NCI-H2196 (cell line): ENCODE data around the gene NBAS.

Experiments
- DNase-seq: peaks from one replicate; lab custom pipeline; 2025; ENCODE audit not compliant: unreplicated experiment; lab: John Stamatoyannopoulos, UW

Gene NBAS

GRCh38 chr2:15591692-15592463, 30.7 kb upstream of the NBAS start, which contains the start of gene DDX1:
TSS of gene DDX1 (plus strand) at chr2:15591868. CDS start at chr2:15591934, 66 bp downstream.
- DNase-seq: peak; percentile 89

DNA sequence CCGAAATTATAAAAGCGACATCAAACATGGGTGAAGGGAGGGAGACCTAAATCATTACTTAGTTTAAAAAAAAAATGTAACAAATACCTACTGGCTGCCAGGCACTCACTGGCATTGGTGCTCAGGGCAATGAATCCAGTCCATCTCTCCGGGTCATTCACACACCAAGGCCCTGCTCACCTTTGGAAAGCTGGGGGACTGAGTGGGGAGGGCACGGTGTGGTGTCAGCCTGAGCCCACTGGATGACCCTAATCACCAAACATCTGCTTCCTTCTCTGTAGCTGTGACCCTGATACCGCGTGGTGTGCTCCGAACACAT, 30.2 kb upstream of the NBAS start:
- no peak for DNase-seq

GRCh38 chr2:15588329-15588919, 27.3 kb upstream of the NBAS start:
- DNase-seq: peak; percentile 65

DNA sequence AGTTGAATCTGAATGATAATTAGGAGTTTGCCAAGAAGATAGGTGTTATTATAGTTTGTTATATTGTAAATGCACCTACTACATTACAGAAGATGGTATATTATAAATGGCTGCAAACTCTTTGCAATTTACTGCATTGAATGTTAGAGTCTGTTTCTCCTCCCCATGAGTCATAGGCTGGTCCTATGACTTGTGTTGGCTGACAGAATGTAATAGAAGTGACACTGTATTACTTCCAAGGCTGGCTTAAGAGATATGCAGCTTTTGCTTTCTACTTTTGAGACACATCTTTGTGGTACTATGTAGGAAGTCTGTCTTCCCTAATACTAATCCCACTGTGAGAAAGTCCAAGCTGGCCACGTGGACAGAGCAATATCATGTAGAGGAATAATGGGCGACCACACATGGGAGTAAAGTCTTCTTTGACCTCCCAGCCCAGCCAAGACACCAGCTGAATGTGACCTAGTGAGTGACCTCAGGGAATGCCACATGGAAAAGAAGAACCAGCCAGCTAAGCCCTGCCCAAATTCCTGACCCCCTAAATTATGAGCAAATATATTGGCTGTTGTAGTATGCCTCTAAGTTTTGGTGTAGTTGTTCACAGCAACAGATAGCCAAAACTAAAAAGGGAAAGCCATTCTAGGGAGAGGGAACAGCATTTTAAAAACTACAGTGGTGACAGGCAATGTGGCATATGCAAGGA, 23.8 kb upstream of the NBAS start:
- no peak for DNase-seq

DNA sequence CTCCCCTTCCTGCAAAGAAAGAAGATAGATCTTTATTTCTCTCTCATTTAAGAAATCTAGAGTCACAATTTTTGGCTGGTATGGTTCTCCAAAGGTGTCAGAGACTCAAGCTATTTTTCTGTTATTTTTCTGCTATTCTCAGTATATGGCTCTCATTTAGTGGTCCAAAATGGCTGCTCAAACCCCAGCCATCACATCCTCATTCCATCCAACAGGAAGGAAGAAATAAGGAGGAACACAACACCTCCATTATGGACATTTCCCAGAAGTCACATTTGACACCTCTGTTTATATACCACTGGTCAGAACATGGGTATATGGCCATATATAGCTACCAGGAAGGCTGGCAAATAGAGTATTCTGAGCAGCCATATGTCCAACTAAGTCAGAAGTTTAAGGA, 23.2 kb upstream of the NBAS start:
- no peak for DNase-seq

DNA sequence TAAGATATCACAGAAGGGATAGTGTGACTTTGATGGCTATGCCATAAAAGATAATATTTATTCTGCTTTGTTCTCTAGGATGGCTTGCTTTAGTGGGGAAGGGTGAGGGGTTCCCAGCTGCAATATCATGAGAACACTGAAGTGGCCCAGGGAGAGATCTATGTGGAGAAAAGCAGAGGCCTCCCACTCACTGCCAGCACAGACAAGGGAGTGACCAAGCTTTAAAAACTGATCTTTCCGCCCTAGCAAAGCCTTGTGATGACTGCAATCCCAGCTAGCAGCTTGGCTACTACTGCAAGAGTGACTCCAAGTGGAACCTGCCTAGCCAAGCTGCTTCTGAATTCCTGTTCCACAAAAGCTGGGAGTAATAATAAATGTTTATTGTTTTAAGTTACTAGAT, 22.7 kb upstream of the NBAS start:
- DNase-seq: no peak

DNA sequence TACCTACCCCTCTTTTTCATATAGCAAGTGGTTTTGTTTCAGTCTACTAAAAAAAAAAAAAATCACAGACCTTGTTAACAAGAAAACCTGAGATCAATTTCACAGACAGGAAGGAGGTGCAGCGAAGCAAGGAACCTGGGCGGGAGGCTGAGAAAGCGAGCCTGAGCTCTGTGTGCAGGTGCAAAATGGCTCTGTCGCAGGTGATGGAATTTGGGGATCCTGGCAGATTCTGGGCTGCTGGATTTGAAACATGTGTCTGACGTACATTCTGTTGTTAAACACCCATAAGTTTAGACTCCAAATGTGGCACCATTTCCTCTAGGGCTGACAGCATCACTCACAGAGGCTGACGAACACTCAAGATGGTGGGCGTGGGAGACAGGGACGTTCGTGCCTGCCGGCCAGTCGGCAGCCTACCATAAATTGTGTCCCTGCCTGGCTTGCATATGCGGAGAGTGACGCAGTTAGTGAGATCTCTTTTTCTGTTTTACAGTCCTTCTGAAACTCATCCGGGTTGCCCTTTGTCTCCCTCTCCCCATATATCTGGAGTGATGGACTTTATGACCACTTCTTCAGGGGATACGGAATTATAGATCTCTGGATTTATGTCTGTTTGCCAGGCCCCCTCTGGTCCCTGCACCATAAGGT, 21.7 kb upstream of the NBAS start:
- DNase-seq: no peak

- DNase-seq: no peak
These were observed 19.3 kb upstream of the NBAS start for GRCh38 chr2:15580451-15580850.

DNA sequence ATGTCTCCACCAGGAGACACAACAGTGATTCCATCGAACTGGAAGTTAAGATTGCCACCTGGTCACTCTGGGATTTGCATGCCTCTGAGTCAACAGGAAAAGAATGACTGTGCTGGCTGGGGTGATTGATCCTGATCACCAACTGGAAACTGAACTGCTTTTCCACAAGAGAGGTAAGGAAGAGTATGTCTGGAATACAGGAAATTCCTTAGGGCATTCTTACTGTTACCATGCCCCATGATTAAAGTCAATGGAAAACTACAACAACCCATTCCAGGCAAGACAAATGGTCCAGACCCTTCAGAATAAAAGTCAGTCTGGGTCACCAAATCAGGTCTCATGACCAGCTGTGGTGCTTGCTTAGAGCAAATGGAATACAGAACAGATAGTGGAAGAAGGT, 18.5 kb upstream of the NBAS start:
- DNase-seq: no peak

DNA sequence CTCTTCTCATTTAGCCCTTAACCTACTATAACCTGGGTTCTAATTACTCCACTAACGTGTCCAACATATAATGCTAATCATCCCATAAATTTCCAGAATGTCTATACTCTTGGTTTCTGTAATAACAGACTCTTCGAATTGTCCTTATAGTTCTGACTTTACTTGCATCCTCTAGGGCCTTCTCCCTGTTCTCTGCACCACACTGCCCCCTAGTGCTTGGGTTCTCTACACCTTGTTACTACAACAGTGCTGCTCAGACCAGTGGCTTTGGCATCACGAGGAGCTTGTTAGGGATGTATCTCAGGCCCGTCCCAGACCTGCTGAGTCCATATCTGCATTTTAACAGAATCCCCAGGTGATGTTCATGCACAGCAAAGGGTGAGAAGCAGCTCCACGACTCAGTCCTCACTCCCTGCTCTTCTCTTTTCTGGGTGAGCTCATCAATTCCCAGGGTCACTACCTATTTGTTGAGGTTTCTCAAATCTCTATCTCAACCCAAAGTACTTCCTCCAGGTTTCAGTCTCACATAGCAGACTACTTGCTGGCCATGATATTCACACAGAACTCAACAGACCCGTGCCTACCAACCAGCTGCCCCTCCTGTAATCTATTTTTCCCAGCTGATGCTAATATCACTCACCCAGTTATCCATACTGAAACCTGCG, 16.1 kb upstream of the NBAS start:
- DNase-seq: peak; percentile 87

DNA sequence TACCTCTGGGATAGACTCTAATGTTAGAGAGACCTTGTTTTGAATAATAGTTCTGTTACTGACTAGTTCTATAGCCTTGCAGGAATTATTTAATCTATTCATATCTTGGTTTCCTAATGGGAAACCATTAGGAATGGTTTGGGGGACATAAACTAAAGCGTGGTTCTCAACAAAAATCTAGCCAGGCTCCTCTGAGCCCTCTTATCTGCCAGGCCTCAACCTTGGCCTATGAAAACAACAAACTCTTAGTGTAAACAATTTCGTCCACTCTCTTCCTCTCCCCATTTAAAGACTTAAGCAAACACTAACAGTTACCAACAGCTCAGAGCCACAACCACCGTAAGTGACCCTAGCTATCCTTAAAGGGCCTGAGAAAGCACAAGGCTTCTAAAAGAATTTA, 10.6 kb upstream of the NBAS start:
- DNase-seq: no peak

- DNase-seq: no peak
These were observed 9.0 kb upstream of the NBAS start for GRCh38 chr2:15570104-15570503.

GRCh38 chr2:15568874-15569273, 7.7 kb upstream of the NBAS start:
- DNase-seq: no peak

GRCh38 chr2:15566912-15567311, 5.8 kb upstream of the NBAS start:
- no peak for DNase-seq

GRCh38 chr2:15565994-15566671, 5.0 kb upstream of the NBAS start:
- DNase-seq: no peak

GRCh38 chr2:15565392-15565791, 4.3 kb upstream of the NBAS start:
- no peak for DNase-seq

GRCh38 chr2:15563227-15564100, 2.3 kb upstream of the NBAS start:
- DNase-seq: no peak

- DNase-seq: no peak
These were observed 1.4 kb upstream of the NBAS start for GRCh38 chr2:15562354-15563031.
